NK-92 (cell line): Measurements from ENCODE around the gene LNPEP.

ENCODE experiments used
- DNase-seq: peaks from one replicate; lab custom pipeline; 2025; ENCODE audit not compliant: unreplicated experiment; lab: John Stamatoyannopoulos, UW

LNPEP gene

GRCh38 chr5:96994493-96994892 lies 58.6 kb downstream of the LNPEP start:
- DNase-seq: no peak

- DNase-seq: no peak
Measured at GRCh38 chr5:96995419-96995818, 59.5 kb downstream of the LNPEP start.

- DNase-seq: no peak
Measured at GRCh38 chr5:96997265-96997859, 61.5 kb downstream of the LNPEP start.

GRCh38 chr5:96999856-97000255 lies 64.0 kb downstream of the LNPEP start:
- DNase-seq: no peak

- no peak for DNase-seq
Measured at GRCh38 chr5:97000391-97000790, 64.5 kb downstream of the LNPEP start.

GRCh38 chr5:97002983-97003382 lies 67.1 kb downstream of the LNPEP start:
- DNase-seq: no peak

- DNase-seq: no peak
Measured at GRCh38 chr5:97004423-97005060, 68.7 kb downstream of the LNPEP start.

- DNase-seq: no peak
Measured at GRCh38 chr5:97006454-97007060, 70.7 kb downstream of the LNPEP start.

GRCh38 chr5:97009212-97009898 lies 73.5 kb downstream of the LNPEP start:
- no peak for DNase-seq

GRCh38 chr5:97009921-97010320 lies 74.0 kb downstream of the LNPEP start:
- no peak for DNase-seq

GRCh38 chr5:97010606-97011005 lies 74.7 kb downstream of the LNPEP start:
- no peak for DNase-seq

- no peak for DNase-seq
Measured at GRCh38 chr5:97011567-97011966, 75.7 kb downstream of the LNPEP start.

- DNase-seq: no peak
Measured at GRCh38 chr5:97019435-97020117, 83.7 kb downstream of the LNPEP start.

- DNase-seq: no peak
Measured at GRCh38 chr5:97021416-97021815, 85.5 kb downstream of the LNPEP start.

GRCh38 chr5:97022898-97023297 lies 87.0 kb downstream of the LNPEP start:
- no peak for DNase-seq

GRCh38 chr5:97026721-97027120 lies 90.8 kb downstream of the LNPEP start:
- no peak for DNase-seq

GRCh38 chr5:97037819-97038218 lies 101.9 kb downstream of the LNPEP start:
- DNase-seq: no peak

GRCh38 chr5:97041239-97041638 lies 105.4 kb downstream of the LNPEP start:
- DNase-seq: no peak

- DNase-seq: no peak
Measured at GRCh38 chr5:97042996-97043395, 107.1 kb downstream of the LNPEP start.

- DNase-seq: no peak
Measured at GRCh38 chr5:97043511-97043910, 107.6 kb downstream of the LNPEP start.

- DNase-seq: no peak
Measured at GRCh38 chr5:97044052-97044451, 108.2 kb downstream of the LNPEP start.
